PFSK-1 (cell line): ENCODE results near the gene CCDC93.

Experiments used
- POLR2AphosphoS5 ChIP-seq: IDR thresholded peaks from 2 replicates; pipeline ENCODE4 v1.6.1; 2012; ENCODE audit warnings: low read depth, mild to moderate bottlenecking, control low read depth, low read length, moderate library complexity
- SIN3A ChIP-seq: IDR thresholded peaks from 2 replicates; pipeline ENCODE4 v1.6.1; 2012; ENCODE audit warnings: mild to moderate bottlenecking, low read length, moderate library complexity, borderline replicate concordance; ENCODE audit not compliant: insufficient read depth
- TF ChIP-seq, protein P1 (sequence below), 2 experiments: IDR thresholded peaks; 2 replicates each; pipeline versions ENCODE4 v1.6.1 to v1.8.0; 2011 to 2012; ENCODE audit warnings: low read depth in 2 of 2, low read length in 2 of 2, control low read depth in 1 of 2, inconsistent platforms in 1 of 2, mild to moderate bottlenecking in 1 of 2, moderate library complexity in 1 of 2; ENCODE audit not compliant: insufficient read depth in 1 of 2

- TF ChIP-seq POLR2AphosphoS5 (no peak), SIN3A (no peak)
- TF ChIP-seq, protein P1, sequence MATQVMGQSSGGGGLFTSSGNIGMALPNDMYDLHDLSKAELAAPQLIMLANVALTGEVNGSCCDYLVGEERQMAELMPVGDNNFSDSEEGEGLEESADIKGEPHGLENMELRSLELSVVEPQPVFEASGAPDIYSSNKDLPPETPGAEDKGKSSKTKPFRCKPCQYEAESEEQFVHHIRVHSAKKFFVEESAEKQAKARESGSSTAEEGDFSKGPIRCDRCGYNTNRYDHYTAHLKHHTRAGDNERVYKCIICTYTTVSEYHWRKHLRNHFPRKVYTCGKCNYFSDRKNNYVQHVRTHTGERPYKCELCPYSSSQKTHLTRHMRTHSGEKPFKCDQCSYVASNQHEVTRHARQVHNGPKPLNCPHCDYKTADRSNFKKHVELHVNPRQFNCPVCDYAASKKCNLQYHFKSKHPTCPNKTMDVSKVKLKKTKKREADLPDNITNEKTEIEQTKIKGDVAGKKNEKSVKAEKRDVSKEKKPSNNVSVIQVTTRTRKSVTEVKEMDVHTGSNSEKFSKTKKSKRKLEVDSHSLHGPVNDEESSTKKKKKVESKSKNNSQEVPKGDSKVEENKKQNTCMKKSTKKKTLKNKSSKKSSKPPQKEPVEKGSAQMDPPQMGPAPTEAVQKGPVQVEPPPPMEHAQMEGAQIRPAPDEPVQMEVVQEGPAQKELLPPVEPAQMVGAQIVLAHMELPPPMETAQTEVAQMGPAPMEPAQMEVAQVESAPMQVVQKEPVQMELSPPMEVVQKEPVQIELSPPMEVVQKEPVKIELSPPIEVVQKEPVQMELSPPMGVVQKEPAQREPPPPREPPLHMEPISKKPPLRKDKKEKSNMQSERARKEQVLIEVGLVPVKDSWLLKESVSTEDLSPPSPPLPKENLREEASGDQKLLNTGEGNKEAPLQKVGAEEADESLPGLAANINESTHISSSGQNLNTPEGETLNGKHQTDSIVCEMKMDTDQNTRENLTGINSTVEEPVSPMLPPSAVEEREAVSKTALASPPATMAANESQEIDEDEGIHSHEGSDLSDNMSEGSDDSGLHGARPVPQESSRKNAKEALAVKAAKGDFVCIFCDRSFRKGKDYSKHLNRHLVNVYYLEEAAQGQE (IDR thresholded peaks at IDR 0.05; ENCODE audit: insufficient read depth in 1 of 2, low read depth in 2 of 2, low read length in 2 of 2) = no peak
Measured at GRCh38 chr2:117938611-117939010, 75.3 kb downstream of the CCDC93 start.
